NCI-H1105 (cell line): Measurements from ENCODE around the gene WDR7.

Experiments
- DNase-seq: peaks from one replicate; lab custom pipeline; 2025; lab: John Stamatoyannopoulos, UW

WDR7 gene

GRCh38 chr18:56995579-56996188 is 344.5 kb downstream of the WDR7 start:
- DNase-seq: no peak

GRCh38 chr18:56997200-56997599 is 346.0 kb downstream of the WDR7 start:
- DNase-seq: no peak

- DNase-seq: no peak
Measured at GRCh38 chr18:56999823-57000222, 348.7 kb downstream of the WDR7 start.

- DNase-seq: no peak
Measured at GRCh38 chr18:57002627-57003026, 351.5 kb downstream of the WDR7 start.

GRCh38 chr18:57003342-57003741 is 352.2 kb downstream of the WDR7 start:
- DNase-seq: no peak

GRCh38 chr18:57004366-57005121 is 353.4 kb downstream of the WDR7 start:
- no peak for DNase-seq

GRCh38 chr18:57008001-57008686 is 357.0 kb downstream of the WDR7 start:
- no peak for DNase-seq

- no peak for DNase-seq
Measured at GRCh38 chr18:57009844-57010243, 358.7 kb downstream of the WDR7 start.

- DNase-seq: no peak
Measured at GRCh38 chr18:57014772-57015413, 363.7 kb downstream of the WDR7 start.

GRCh38 chr18:57015451-57015850 is 364.3 kb downstream of the WDR7 start:
- DNase-seq: no peak

GRCh38 chr18:57018845-57019244 is 367.7 kb downstream of the WDR7 start:
- DNase-seq: no peak

- DNase-seq: no peak
Measured at GRCh38 chr18:57022716-57023115, 371.6 kb downstream of the WDR7 start.

- no peak for DNase-seq
Measured at GRCh38 chr18:57023275-57023882, 372.2 kb downstream of the WDR7 start.

GRCh38 chr18:57025540-57025939 is 374.4 kb downstream of the WDR7 start:
- no peak for DNase-seq

GRCh38 chr18:57026316-57026715 is 375.2 kb downstream of the WDR7 start:
- no peak for DNase-seq

- DNase-seq: no peak
Measured at GRCh38 chr18:57027190-57027708, 376.1 kb downstream of the WDR7 start.

GRCh38 chr18:57029761-57030160 is 378.6 kb downstream of the WDR7 start:
- DNase-seq: no peak

GRCh38 chr18:57030417-57030816 is 379.3 kb downstream of the WDR7 start:
- DNase-seq: no peak

GRCh38 chr18:57035590-57035989 is 384.4 kb downstream of the WDR7 start:
- no peak for DNase-seq

GRCh38 chr18:57038395-57038794 is 387.2 kb downstream of the WDR7 start:
- DNase-seq: no peak

- no peak for DNase-seq
Measured at GRCh38 chr18:57040175-57040574, 389.0 kb downstream of the WDR7 start.

GRCh38 chr18:57043241-57043640 is 392.1 kb downstream of the WDR7 start:
- DNase-seq: no peak
